Measurements from ENCODE around the gene ANAPC16.
"Not testable (repeated sequence)": the region's sequence is repeated elsewhere in the genome, so short reads cannot be mapped to it uniquely, and the experiment has no call there.

ANAPC16 gene

GRCh38 chr10:72245949-72246525, 30.2 kb downstream of the ANAPC16 start:
- no peak for DNase-seq

GRCh38 chr10:72248468-72249151, 32.8 kb downstream of the ANAPC16 start:
- peak; percentile 45 for DNase-seq

GRCh38 chr10:72249176-72249862, 33.5 kb downstream of the ANAPC16 start:
- not testable (repeated sequence) for DNase-seq

- no peak for DNase-seq
Measured at GRCh38 chr10:72250666-72251065, 34.9 kb downstream of the ANAPC16 start.

GRCh38 chr10:72251635-72252034, 35.8 kb downstream of the ANAPC16 start:
- DNase-seq, result no peak

GRCh38 chr10:72252972-72253371, 37.2 kb downstream of the ANAPC16 start:
- no peak for DNase-seq

- DNase-seq, result peak; percentile 1
Measured at GRCh38 chr10:72253578-72253977, 37.8 kb downstream of the ANAPC16 start.

GRCh38 chr10:72254813-72255568, 39.2 kb downstream of the ANAPC16 start:
- peak; percentile 86 for DNase-seq

GRCh38 chr10:72255977-72256729, 40.3 kb downstream of the ANAPC16 start:
- no peak for DNase-seq

GRCh38 chr10:72257051-72257892, 41.5 kb downstream of the ANAPC16 start:
- DNase-seq, result peak; percentile 18

GRCh38 chr10:72258617-72259016, 42.8 kb downstream of the ANAPC16 start:
- no peak for DNase-seq

- DNase-seq, result no peak
Measured at GRCh38 chr10:72259491-72260238, 43.9 kb downstream of the ANAPC16 start.

GRCh38 chr10:72260239-72260975, 44.6 kb downstream of the ANAPC16 start:
- DNase-seq, result no peak

GRCh38 chr10:72260976-72261783, 45.4 kb downstream of the ANAPC16 start:
- peak; percentile 95 for DNase-seq

GRCh38 chr10:72261784-72262404, 46.1 kb downstream of the ANAPC16 start:
- no peak for DNase-seq

- no peak for DNase-seq
Measured at GRCh38 chr10:72263613-72264241, 47.9 kb downstream of the ANAPC16 start.

- DNase-seq, result no peak
Measured at GRCh38 chr10:72264536-72264935, 48.7 kb downstream of the ANAPC16 start.

- DNase-seq, result peak; percentile 6
Measured at GRCh38 chr10:72265508-72265907, 49.7 kb downstream of the ANAPC16 start.

All from retina (tissue), 1 donor.